Astrocyte of the cerebellum (primary cell): ENCODE measurements around the gene C2CD4A.

Experiments
- DNase-seq: peaks from one replicate; pipeline ENCODE4 v3.0.0-alpha.2; 2011; ENCODE audit warnings: low read depth
- H3K4me3 ChIP-seq: 2 replicates; pipeline ENCODE4 v1.5.1; 2011; ENCODE audit warnings: mild to moderate bottlenecking, low read depth, low read length, moderate library complexity
- CTCF ChIP-seq: IDR thresholded peaks from 2 replicates; pipeline ENCODE4 v1.5.1; 2012; ENCODE audit warnings: low read length, low read depth, moderate library complexity, mild to moderate bottlenecking; ENCODE audit errors: missing control alignments
- in situ Hi-C: cut with HindIII; loops from 2 replicates; pipeline ENCODE4 v1.10.0; 2017; ENCODE audit warnings: low sequenced_read_pairs

Gene C2CD4A

GRCh38 chr15:62115847-62116246 is 49.1 kb downstream of the C2CD4A start:
- DNase-seq = no peak
- in situ Hi-C loops = no loop called here
- H3K4me3 ChIP-seq = no peak overlapping the region
- no peak for TF ChIP-seq CTCF

GRCh38 chr15:62118520-62119226 is 51.9 kb downstream of the C2CD4A start:
- DNase-seq = no peak
- in situ Hi-C loops = no loop called here
- H3K4me3 ChIP-seq = no peak overlapping the region
- TF ChIP-seq CTCF = no peak

GRCh38 chr15:62119227-62119864 is 52.6 kb downstream of the C2CD4A start:
- no peak overlapping the region for H3K4me3 ChIP-seq
- DNase-seq = peak; percentile 68
- in situ Hi-C loops = no loop called here
- TF ChIP-seq CTCF = no peak

- no peak for TF ChIP-seq CTCF
- in situ Hi-C loops = no loop called here
- DNase-seq = no peak
- no peak overlapping the region for H3K4me3 ChIP-seq
Measured at GRCh38 chr15:62119874-62120273, 53.1 kb downstream of the C2CD4A start.
